HFFc6 (cell line): ENCODE results near the gene TBX21. TPM values are rescaled to one million over a fixed set of nuclear protein-coding genes. Genes with fewer than 3 reads are reported as not detected.
A peak's percentile ranks its signal among the peaks of the same experiment; 100 is the strongest.

Source experiments
- DNase-seq: peaks from one replicate; pipeline ENCODE4 v3.0.0-alpha.2; 2018
- H3K27ac Mint-ChIP-seq: 2 replicates; pipeline ENCODE4 v1.8.0; 2020; ENCODE audit warnings: mild to moderate bottlenecking, mixed read lengths
- H3K27me3 Mint-ChIP-seq: 2 replicates; pipeline ENCODE4 v1.8.0; 2021; ENCODE audit warnings: mild to moderate bottlenecking, moderate library complexity, mixed read lengths; ENCODE audit not compliant: insufficient read depth
- H3K36me3 Mint-ChIP-seq: 2 replicates; pipeline ENCODE4 v1.8.0; 2021; ENCODE audit warnings: low read depth, mixed read lengths
- H3K4me1 Mint-ChIP-seq: 2 replicates; pipeline ENCODE4 v1.8.0; 2020; ENCODE audit warnings: low read depth, mixed read lengths
- H3K4me3 Mint-ChIP-seq: 2 replicates; pipeline ENCODE4 v1.8.0; 2020; ENCODE audit warnings: mild to moderate bottlenecking, moderate library complexity, mixed read lengths
- H3K9me3 Mint-ChIP-seq: 2 replicates; pipeline ENCODE4 v1.8.0; 2020; ENCODE audit warnings: mild to moderate bottlenecking, mixed read lengths
- CTCF ChIP-seq: fragments of 200-600 bp; sonication (generic); IDR thresholded peaks from 2 replicates; pipeline ENCODE4 v1.5.0; 2021; ENCODE audit warnings: antibody characterized with exemption, mild to moderate bottlenecking
- long read RNA-seq: library from polyadenylated mRNA; unstranded; transcript quantifications from one replicate; pipeline ENCODE4 v2.0.0, GENCODE V29; 2019
- total RNA-seq, 6 experiments: library from RNA; stranded (reverse); fragmentation: NEBNext Ultra II Directional; extraction: Animal tissue kit (Norgen Biotek cat#: 25700); gene quantifications; 2 replicates in 1 of 6; 3 replicates in 5 of 6; pipeline ENCODE4 v1.2.3, GENCODE V29; 2021

The TBX21 gene, protein sequence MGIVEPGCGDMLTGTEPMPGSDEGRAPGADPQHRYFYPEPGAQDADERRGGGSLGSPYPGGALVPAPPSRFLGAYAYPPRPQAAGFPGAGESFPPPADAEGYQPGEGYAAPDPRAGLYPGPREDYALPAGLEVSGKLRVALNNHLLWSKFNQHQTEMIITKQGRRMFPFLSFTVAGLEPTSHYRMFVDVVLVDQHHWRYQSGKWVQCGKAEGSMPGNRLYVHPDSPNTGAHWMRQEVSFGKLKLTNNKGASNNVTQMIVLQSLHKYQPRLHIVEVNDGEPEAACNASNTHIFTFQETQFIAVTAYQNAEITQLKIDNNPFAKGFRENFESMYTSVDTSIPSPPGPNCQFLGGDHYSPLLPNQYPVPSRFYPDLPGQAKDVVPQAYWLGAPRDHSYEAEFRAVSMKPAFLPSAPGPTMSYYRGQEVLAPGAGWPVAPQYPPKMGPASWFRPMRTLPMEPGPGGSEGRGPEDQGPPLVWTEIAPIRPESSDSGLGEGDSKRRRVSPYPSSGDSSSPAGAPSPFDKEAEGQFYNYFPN
- total RNA-seq = not detected
- long read RNA-seq = 0 reads

- no peaks in the 10 kb centered on the region for H3K9me3 Mint-ChIP-seq
- TF ChIP-seq CTCF = peak; percentile 38
- H3K4me3 Mint-ChIP-seq = no peak within 1 kb of the TSS
- H3K4me1 Mint-ChIP-seq = no peaks in the 10 kb centered on the region
- H3K36me3 Mint-ChIP-seq = no peaks in the 10 kb centered on the region; the same call in 1 of the 2 replicates
- no peak within 1 kb of the TSS for H3K27ac Mint-ChIP-seq
- H3K27me3 Mint-ChIP-seq = peaks cover 66% of the 10 kb centered on the region
- DNase-seq = no peak
These were observed at the start of gene TBX21 for GRCh38 chr17:47733047-47733673. Gene TBX21, plus strand, starts transcription at chr17:47733236. Its CDS starts 219 bp downstream, at chr17:47733455.

DNA sequence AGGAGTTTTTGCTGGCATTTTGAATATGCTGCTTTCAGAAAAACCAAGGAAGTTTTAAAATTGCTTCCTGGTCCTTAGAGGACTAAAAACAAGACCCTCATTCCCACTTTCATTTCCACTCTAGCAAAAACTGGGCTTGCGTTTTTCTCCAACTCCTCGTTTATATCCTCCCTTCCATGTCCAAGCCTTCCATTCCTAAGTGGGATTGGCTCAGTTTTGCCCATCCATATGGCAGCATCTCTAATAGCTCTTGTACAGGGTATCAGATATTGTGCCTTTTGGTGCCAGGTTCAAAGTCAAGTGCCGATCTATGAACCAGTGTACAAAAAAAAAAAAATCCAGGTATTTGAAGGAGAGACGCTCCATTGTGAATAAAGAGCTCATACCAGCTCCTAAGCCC lies 49.0 kb upstream of the TBX21 start:
- Mint-ChIP-seq H3K4me1 (peaks cover 69% of the 10 kb centered on the region), H3K9me3 (no peaks in the 10 kb centered on the region), H3K27ac (peak overlapping the region; percentile 51), H3K27me3 (peaks cover 9% of the 10 kb centered on the region), H3K4me3 (no peak overlapping the region), H3K36me3 (peaks cover 62% of the 10 kb centered on the region)
- DNase-seq = no peak
- TF ChIP-seq CTCF = no peak

DNA sequence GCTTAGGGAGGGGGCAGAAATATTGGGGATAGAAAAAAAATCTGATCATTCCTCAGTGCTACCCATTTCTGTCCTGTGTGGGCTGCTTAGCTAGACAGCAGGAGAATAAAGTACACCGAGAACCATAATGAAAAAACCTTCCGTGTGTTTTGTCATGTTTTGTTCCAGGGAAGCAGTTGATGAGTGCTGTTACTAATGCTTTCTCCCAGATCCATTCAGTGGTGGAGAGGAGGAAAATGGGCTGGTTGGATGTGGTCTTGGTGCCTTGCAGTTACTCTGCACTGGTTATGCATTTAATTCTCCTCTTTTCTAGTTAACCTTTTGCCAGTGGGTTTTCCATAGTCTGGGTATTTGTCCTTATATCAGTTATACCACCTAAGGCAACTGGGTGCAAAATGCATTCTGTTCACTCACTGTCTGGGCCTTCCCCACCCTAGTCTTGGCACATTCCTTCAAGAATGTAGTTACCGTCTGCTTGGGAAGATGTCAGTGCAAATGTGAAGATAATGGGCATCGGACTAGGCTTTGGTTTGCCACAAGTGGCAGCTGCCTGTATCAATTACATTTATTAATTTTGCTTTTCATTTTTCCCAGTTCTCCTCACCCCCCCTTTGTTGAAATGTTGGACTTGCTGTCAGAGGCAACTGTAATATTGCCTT lies 48.4 kb upstream of the TBX21 start:
- H3K4me3 Mint-ChIP-seq = no peak overlapping the region
- no peak for DNase-seq
- peaks cover 69% of the 10 kb centered on the region for H3K4me1 Mint-ChIP-seq
- H3K9me3 Mint-ChIP-seq = no peaks in the 10 kb centered on the region
- H3K36me3 Mint-ChIP-seq = peaks cover 62% of the 10 kb centered on the region
- H3K27me3 Mint-ChIP-seq = peaks cover 9% of the 10 kb centered on the region
- TF ChIP-seq CTCF = no peak
- peak overlapping the region; percentile 51 for H3K27ac Mint-ChIP-seq

- Mint-ChIP-seq H3K4me3 (peak overlapping the region; percentile 30), H3K4me1 (peaks cover 66% of the 10 kb centered on the region)
These were observed 47.3 kb upstream of the TBX21 start for GRCh38 chr17:47685556-47686275.

More at GRCh38 chr17:47685556-47686275, 47.3 kb upstream of the TBX21 start:
- Mint-ChIP-seq H3K36me3 (peaks cover 52% of the 10 kb centered on the region), H3K27ac (peak overlapping the region; percentile 89), H3K27me3 (peaks cover 9% of the 10 kb centered on the region), H3K9me3 (no peaks in the 10 kb centered on the region)
- no peak for DNase-seq
- TF ChIP-seq CTCF = no peak
